Measurements from ENCODE around the gene PDE4D. TPM values are rescaled to one million over a fixed set of nuclear protein-coding genes. Genes with fewer than 3 reads are reported as not detected.
A peak's percentile ranks its signal among the peaks of the same experiment; 100 is the strongest.

The PDE4D gene
- total and polyA plus RNA-seq, 2 donors (not counting 3 experiments of a cell fraction or from before 2014, with no cell fraction given): 34.5 to 51.2 TPM

DNA sequence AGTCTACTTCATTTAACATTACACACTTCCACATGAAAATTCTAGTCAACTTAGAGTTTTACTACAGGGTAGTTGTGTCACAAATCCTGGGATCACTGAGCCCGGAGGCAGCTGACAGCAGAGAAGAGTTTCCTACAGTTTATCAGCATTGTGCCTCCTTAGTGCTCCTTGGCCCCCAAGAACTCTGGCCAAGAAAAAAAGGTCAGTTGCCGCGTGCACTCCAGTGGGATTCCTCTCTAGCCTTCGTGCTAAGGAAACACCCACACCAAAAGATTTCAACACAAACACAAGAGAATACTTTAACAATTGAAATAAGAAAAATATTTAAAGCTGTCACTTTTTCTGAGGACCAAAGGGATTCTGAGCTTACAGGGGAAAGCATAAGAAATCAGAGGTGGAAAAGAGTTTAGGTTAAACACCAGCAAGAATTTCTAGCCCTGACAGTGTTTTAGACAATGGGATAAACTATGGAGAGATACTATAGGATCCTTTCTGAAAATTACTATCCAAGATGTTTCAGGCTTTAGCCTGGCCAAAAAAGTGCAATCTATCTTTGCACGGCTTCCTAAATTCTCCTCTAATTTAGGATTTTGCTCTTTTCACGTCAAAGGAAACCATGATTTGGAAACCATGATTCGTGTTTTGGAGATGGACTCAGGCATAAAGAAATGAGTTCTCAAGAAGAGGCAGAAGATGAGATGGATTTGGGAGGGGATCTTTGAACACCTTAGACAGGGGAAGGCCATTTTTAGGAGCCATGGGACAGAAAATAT lies 703.9 kb downstream of the PDE4D start:
- Histone ChIP-seq H3K9me3 (replicated peaks; ENCODE audit: control insufficient read depth, insufficient read depth, low read length) (no peaks in the 10 kb centered on the region), H3K9ac (replicated peaks; ENCODE audit: extremely low read depth, insufficient read depth, low read length) (no peak overlapping the region), H3K4me3 (replicated peaks in 1 of 3; ENCODE audit: insufficient read depth in 1 of 3, low read depth in 1 of 3, low read length in 3 of 3) (no peak overlapping the region), H3K27ac (ENCODE audit: insufficient read depth, low read depth, low read length) (no peak overlapping the region), H4K20me1 (replicated peaks; ENCODE audit: control insufficient read depth, extremely low read depth, insufficient read depth, low read length) (no peaks in the 10 kb centered on the region), H3K36me3 (ENCODE audit: control insufficient read depth in 2 of 2, extremely low read depth in 1 of 2, insufficient read depth in 2 of 2, low read length in 2 of 2) (no peaks in the 10 kb centered on the region), H3K79me2 (ENCODE audit: control insufficient read depth, insufficient read depth, low read length) (no peaks in the 10 kb centered on the region), H3K4me2 (ENCODE audit: insufficient read depth, low read length) (no peak overlapping the region), H3K4me1 (ENCODE audit: control insufficient read depth, extremely low read depth, insufficient read depth, low read length) (peaks cover 4% of the 10 kb centered on the region), H3K27me3 (ENCODE audit: control insufficient read depth in 2 of 2, insufficient read depth in 2 of 2, low read length in 2 of 2) (no peaks in the 10 kb centered on the region), H2AFZ (ENCODE audit: low read depth, low read length) (no peak overlapping the region), H3K9me1 (replicated peaks; ENCODE audit: control insufficient read depth, extremely low read depth, insufficient read depth, low read length) (no peaks in the 10 kb centered on the region)
- ChIA-PET POLR2A (no interaction called here), CTCF (interaction anchor here (1.1 to 6.4 kb wide), 13 partner anchors 17 to 519 kb away, joined by 3 to 217 read pairs (median 8); no protein-coding TSS in a partner anchor)
- peak; percentile 12 for DNase-seq (ENCODE audit: low read depth, low spot score)
- FAIRE-seq: no peak
- BruUV-seq (replicated peaks): no TSS peak
- intact Hi-C loops (cut with micrococcal nuclease) (loop anchor here (2.0 to 5.0 kb wide), 3 partner anchors 317 to 611 kb away; no protein-coding TSS in a partner anchor), dilution Hi-C loops (cut with MboI; ENCODE audit: extremely low pct_ligation_motif_present, low sequenced_read_pairs) (no loop called here)
- TF ChIP-seq POLR2AphosphoS5 (IDR thresholded peaks at IDR 0.05; ENCODE audit: insufficient read depth, low read depth, low read length) (no peak), FOS (IDR thresholded peaks at IDR 0.05; ENCODE audit: borderline replicate concordance, insufficient read depth, low read length) (no peak), POLR2A (IDR thresholded peaks at IDR 0.05; ENCODE audit: low read depth, low read length) (no peak), JUN (IDR thresholded peaks at IDR 0.05; ENCODE audit: borderline replicate concordance, insufficient read depth, insufficient read length, low read depth) (no peak), GATA2 (IDR thresholded peaks at IDR 0.05; ENCODE audit: insufficient read depth, insufficient read length, low read depth, low read length) (no peak), MYC (IDR thresholded peaks at IDR 0.05; ENCODE audit: low read depth, low read length) (no peak), EZH2 (IDR thresholded peaks at IDR 0.05; ENCODE audit: borderline replicate concordance, low read depth, low read length, severe bottlenecking) (no peak)
- TF ChIP-seq, protein P1, sequence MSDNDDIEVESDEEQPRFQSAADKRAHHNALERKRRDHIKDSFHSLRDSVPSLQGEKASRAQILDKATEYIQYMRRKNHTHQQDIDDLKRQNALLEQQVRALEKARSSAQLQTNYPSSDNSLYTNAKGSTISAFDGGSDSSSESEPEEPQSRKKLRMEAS (IDR thresholded peaks at IDR 0.05; ENCODE audit: insufficient read depth, insufficient read length): no peak
- TF ChIP-seq, protein P2, sequence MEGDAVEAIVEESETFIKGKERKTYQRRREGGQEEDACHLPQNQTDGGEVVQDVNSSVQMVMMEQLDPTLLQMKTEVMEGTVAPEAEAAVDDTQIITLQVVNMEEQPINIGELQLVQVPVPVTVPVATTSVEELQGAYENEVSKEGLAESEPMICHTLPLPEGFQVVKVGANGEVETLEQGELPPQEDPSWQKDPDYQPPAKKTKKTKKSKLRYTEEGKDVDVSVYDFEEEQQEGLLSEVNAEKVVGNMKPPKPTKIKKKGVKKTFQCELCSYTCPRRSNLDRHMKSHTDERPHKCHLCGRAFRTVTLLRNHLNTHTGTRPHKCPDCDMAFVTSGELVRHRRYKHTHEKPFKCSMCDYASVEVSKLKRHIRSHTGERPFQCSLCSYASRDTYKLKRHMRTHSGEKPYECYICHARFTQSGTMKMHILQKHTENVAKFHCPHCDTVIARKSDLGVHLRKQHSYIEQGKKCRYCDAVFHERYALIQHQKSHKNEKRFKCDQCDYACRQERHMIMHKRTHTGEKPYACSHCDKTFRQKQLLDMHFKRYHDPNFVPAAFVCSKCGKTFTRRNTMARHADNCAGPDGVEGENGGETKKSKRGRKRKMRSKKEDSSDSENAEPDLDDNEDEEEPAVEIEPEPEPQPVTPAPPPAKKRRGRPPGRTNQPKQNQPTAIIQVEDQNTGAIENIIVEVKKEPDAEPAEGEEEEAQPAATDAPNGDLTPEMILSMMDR (IDR thresholded peaks at IDR 0.05; ENCODE audit: extremely low read depth in 1 of 2, insufficient read depth in 1 of 2, low read depth in 1 of 2, low read length in 2 of 2): no peak

Data from endothelial cell of umbilical vein (primary cell).